B cell (primary cell): ENCODE results near the gene ST7L. TPM values are rescaled to one million over a fixed set of nuclear protein-coding genes. Genes with fewer than 3 reads are reported as not detected.
"Not testable (repeated sequence)": the region's sequence is repeated elsewhere in the genome, so short reads cannot be mapped to it uniquely, and the experiment has no call there.

Source experiments
- ATAC-seq: fragments of 200-7000 bp; cut with Tn5 transposase; one replicate; pipeline ENCODE4 v1.10.0; 2021; ENCODE audit warnings: low read depth, mild to moderate bottlenecking, moderate number of reproducible peaks, moderate library complexity
- CTCF ChIA-PET: fragments of 350-600 bp; sonication (Branson Sonifier 250); formaldehyde crosslinking; loops from one replicate; lab custom pipeline; 2021; ENCODE audit warnings: antibody characterized with exemption, inconsistent platforms; lab: Charles Lee
- POLR2A ChIA-PET: fragments of 350-600 bp; sonication (Branson Sonifier 250); formaldehyde crosslinking; loops from one replicate; lab custom pipeline; 2021; ENCODE audit warnings: antibody characterized with exemption; lab: Charles Lee
- DNase-seq: peaks from one replicate; pipeline ENCODE4 v3.0.0; 2013
- H2AFZ ChIP-seq: 2 replicates; pipeline ENCODE4 v1.6.1; 2012; ENCODE audit warnings: mild to moderate bottlenecking, low read depth, low read length; ENCODE audit not compliant: insufficient read depth, poor library complexity, severe bottlenecking
- H3K27ac ChIP-seq, 2 donors: 1 replicate in 1 of 2; 2 replicates in 1 of 2; pipeline ENCODE4 v1.5.1; 2012 to 2013; ENCODE audit warnings: low read length in 2 of 2, mild to moderate bottlenecking in 2 of 2, moderate library complexity in 1 of 2
- H3K27me3 ChIP-seq, 4 experiments: fragments of 200-600 bp in 1 of 4; sonication (generic) in 1 of 4; replicated peaks in 1 of 4; 1 replicate in 2 of 4; 2 replicates in 2 of 4; pipeline versions ENCODE4 v1.6.1 to v1.7.0; 2013 to 2016; ENCODE audit warnings: low read length in 3 of 4, mild to moderate bottlenecking in 2 of 4, mixed read lengths in 1 of 4, moderate library complexity in 1 of 4; ENCODE audit not compliant: insufficient read depth in 4 of 4, control insufficient read depth in 3 of 4; ENCODE audit errors: control extremely low read depth in 1 of 4
- H3K36me3 ChIP-seq, 2 experiments: replicated peaks in 1 of 2; 1 replicate in 1 of 2; 2 replicates in 1 of 2; pipeline versions ENCODE4 v1.6.1 to v1.7.1; 2013; ENCODE audit warnings: low read length in 1 of 2; ENCODE audit not compliant: insufficient read depth in 2 of 2, control insufficient read depth in 1 of 2; ENCODE audit errors: control extremely low read depth in 1 of 2, extremely low read depth in 1 of 2
- H3K4me1 ChIP-seq, 2 donors: fragments of 200-600 bp in 1 of 2; sonication (generic) in 1 of 2; 1 replicate in 1 of 2; 2 replicates in 1 of 2; pipeline versions ENCODE4 v1.5.1 to v1.6.1; 2013 to 2017; ENCODE audit warnings: low read length in 2 of 2; ENCODE audit not compliant: control insufficient read depth in 2 of 2, insufficient read depth in 2 of 2
- H3K4me2 ChIP-seq: replicated peaks from 2 replicates; pipeline ENCODE3; 2012; ENCODE audit warnings: mild to moderate bottlenecking, low read depth, low read length; ENCODE audit not compliant: poor library complexity, severe bottlenecking
- H3K4me3 ChIP-seq, 5 experiments: fragments of 200-600 bp in 1 of 5; sonication (generic) in 1 of 5; 1 replicate in 3 of 5; 2 replicates in 2 of 5; pipeline versions ENCODE4 v1.5.1 to v1.7.0; 2011 to 2016; ENCODE audit warnings: low read length in 4 of 5, mild to moderate bottlenecking in 4 of 5, low read depth in 2 of 5, control low read depth in 1 of 5, moderate library complexity in 1 of 5; ENCODE audit not compliant: insufficient read depth in 1 of 5; ENCODE audit errors: control extremely low read depth in 1 of 5, extremely low read depth in 1 of 5
- H3K79me2 ChIP-seq: fragments of 200-600 bp; sonication (generic); one replicate; pipeline ENCODE4 v1.6.0; 2016; ENCODE audit warnings: low read length; ENCODE audit not compliant: control insufficient read depth, insufficient read depth
- H3K9ac ChIP-seq: fragments of 200-600 bp; sonication (generic); 2 replicates; pipeline ENCODE4 v1.6.1; 2017; ENCODE audit warnings: mild to moderate bottlenecking, low read length, moderate library complexity
- H3K9me3 ChIP-seq, 3 donors: one replicate each; pipeline versions ENCODE4 v1.6.1 to v1.7.1; 2013; ENCODE audit warnings: low read length in 2 of 3; ENCODE audit not compliant: control insufficient read depth in 2 of 3, insufficient read depth in 1 of 3; ENCODE audit errors: control extremely low read depth in 1 of 3
- H4K20me1 ChIP-seq: 2 replicates; pipeline ENCODE4 v1.6.0; 2012; ENCODE audit warnings: mild to moderate bottlenecking, low read length; ENCODE audit not compliant: insufficient read depth, control insufficient read depth, poor library complexity, severe bottlenecking
- H3K27ac Mint-ChIP-seq: one replicate; pipeline ENCODE4 v1.8.0; 2021; ENCODE audit warnings: mixed read lengths
- H3K27me3 Mint-ChIP-seq: one replicate; pipeline ENCODE4 v1.8.0; 2021; ENCODE audit warnings: mixed read lengths
- H3K4me1 Mint-ChIP-seq: one replicate; pipeline ENCODE4 v1.8.0; 2021; ENCODE audit warnings: mixed read lengths
- H3K4me3 Mint-ChIP-seq: one replicate; pipeline ENCODE4 v1.8.0; 2021; ENCODE audit warnings: mixed read lengths
- H3K9me3 Mint-ChIP-seq: one replicate; pipeline ENCODE4 v1.8.0; 2022; ENCODE audit warnings: mixed read lengths; ENCODE audit not compliant: insufficient read depth
- CTCF ChIP-seq: fragments of 200-600 bp; IDR thresholded peaks from one replicate; pipeline ENCODE4 v1.8.0; 2022; ENCODE audit warnings: antibody characterized with exemption, mild to moderate bottlenecking
- EZH2 ChIP-seq: IDR thresholded peaks from 2 replicates; pipeline ENCODE4 v1.6.1; 2012; ENCODE audit warnings: borderline replicate concordance, low read depth, mild to moderate bottlenecking, moderate library complexity, low read length; ENCODE audit not compliant: insufficient read depth, poor library complexity, severe bottlenecking
- WGBS: methylation state at CpG from one replicate; pipeline ENCODE4 v1.1.5; 2013; ENCODE audit warnings: missing lambda C conversion rate; ENCODE audit not compliant: insufficient coverage; 5-methylcytosine and 5-hydroxymethylcytosine counted together
- intact Hi-C: fragments of 100-400 bp; cut with micrococcal nuclease; formaldehyde crosslinking; loops from one replicate; pipeline ENCODE4 v1.10.0; 2022
- polyA plus RNA-seq: library from polyadenylated mRNA; depleted of rRNA; stranded (reverse); fragments of >200 nt; gene quantifications from 2 replicates; pipeline ENCODE4 v1.2.3, GENCODE V29; 2012
- total RNA-seq, 2 donors: library from RNA; stranded (reverse); fragments of 120-200 nt in 1 of 2; gene quantifications; 1 replicate in 1 of 2; 2 replicates in 1 of 2; pipeline versions ENCODE4 v1.2.3 to v1.2.4, GENCODE V29; 2013 to 2022

The ST7L gene
- total and polyA plus RNA-seq, 2 donors (not counting 1 experiment from before 2014, with no cell fraction given), result 13.1 to 16.4 TPM

GRCh38 chr1:112486063-112486462 lies 132.9 kb downstream of the ST7L start:
- H3K27ac ChIP-seq, H3K27me3 ChIP-seq, H3K36me3 ChIP-seq, intact Hi-C loops, H3K9me3 ChIP-seq, H3K79me2 ChIP-seq, H3K4me1 ChIP-seq, POLR2A ChIA-PET, H3K9ac ChIP-seq, DNase-seq, H3K4me2 ChIP-seq, H3K4me1 Mint-ChIP-seq, H3K9me3 Mint-ChIP-seq, ATAC-seq, H2AFZ ChIP-seq, H3K4me3 ChIP-seq, H4K20me1 ChIP-seq, H3K4me3 Mint-ChIP-seq, H3K27ac Mint-ChIP-seq: not testable (repeated sequence)
- CTCF ChIA-PET, result interaction anchor here (0.9 kb wide), 1 partner anchor 15 kb away, joined by 3 read pairs; no protein-coding TSS in a partner anchor
- no CpG with 5 or more reads among the region's 1 CpG for WGBS
- peaks cover 20% of the 10 kb centered on the region for H3K27me3 Mint-ChIP-seq

- Histone ChIP-seq H3K9me3 (peaks cover 0 to 48% (median 28%) of the 10 kb centered on the region in 3 donors), H2AFZ (no peak overlapping the region), H4K20me1 (no peaks in the 10 kb centered on the region), H3K36me3 (no peaks in the 10 kb centered on the region), H3K4me3 (no peak overlapping the region), H3K27ac (no peak overlapping the region), H3K79me2 (no peaks in the 10 kb centered on the region), H3K27me3 (peaks cover 0 to 6% (median 3%) of the 10 kb centered on the region in 4 experiments), H3K9ac (no peak overlapping the region), H3K4me1 (no peaks in the 10 kb centered on the region), H3K4me2 (no peak overlapping the region)
- no peak for ATAC-seq
- intact Hi-C loops, result no loop called here
- ChIA-PET CTCF (no interaction called here), POLR2A (no interaction called here)
- H3K4me1 Mint-ChIP-seq, result no peaks in the 10 kb centered on the region
- no peak overlapping the region for H3K4me3 Mint-ChIP-seq
- no peak overlapping the region for H3K27ac Mint-ChIP-seq
- H3K9me3 Mint-ChIP-seq, result peaks cover 11% of the 10 kb centered on the region
- WGBS, result no CpG with 5 or more reads among the region's 1 CpG
- DNase-seq, result no peak
- no peak for TF ChIP-seq CTCF
- no peak for TF ChIP-seq EZH2
- H3K27me3 Mint-ChIP-seq, result peaks cover 39% of the 10 kb centered on the region
Observed at GRCh38 chr1:112478314-112478713, 140.6 kb downstream of the ST7L start.
